Heart left ventricle (tissue), 16 donors: Measurements from ENCODE around the gene PTPRM. TPM values are rescaled to one million over a fixed set of nuclear protein-coding genes. Genes with fewer than 3 reads are reported as not detected.

Experiments used
- ATAC-seq, 4 donors: fragments of 200-7000 bp; cut with Tn5 transposase; one replicate each; pipeline ENCODE4 v1.9.1; 2020 to 2022; ENCODE audit warnings: moderate library complexity in 4 of 4, mild to moderate bottlenecking in 3 of 4, moderate number of reproducible peaks in 1 of 4
- DNase-seq, 5 donors: peaks; one replicate each; pipeline ENCODE4 v3.0.0-alpha.2; 2020
- H3K27ac ChIP-seq, 12 donors: fragments of 200-600 bp; sonication (generic) in 4 of 12; one replicate each; pipeline versions ENCODE4 v1.5.0 to v1.8.0; 2016 to 2022; ENCODE audit warnings: mild to moderate bottlenecking in 2 of 12
- H3K27me3 ChIP-seq, 9 donors: fragments of 200-600 bp; sonication (generic) in 2 of 9; one replicate each; pipeline versions ENCODE4 v1.5.1 to v1.8.0; 2016 to 2022; ENCODE audit warnings: mild to moderate bottlenecking in 3 of 9
- H3K36me3 ChIP-seq, 9 donors: fragments of 200-600 bp; sonication (generic) in 2 of 9; one replicate each; pipeline versions ENCODE4 v1.5.0 to v1.8.0; 2018 to 2022; ENCODE audit warnings: mild to moderate bottlenecking in 2 of 9
- H3K4me1 ChIP-seq, 12 donors: fragments of 200-600 bp; sonication (generic) in 4 of 12; one replicate each; pipeline versions ENCODE4 v1.5.0 to v1.8.0; 2016 to 2022; ENCODE audit warnings: mild to moderate bottlenecking in 3 of 12
- H3K4me3 ChIP-seq, 12 donors: fragments of 200-600 bp; sonication (generic) in 4 of 12; one replicate each; pipeline versions ENCODE4 v1.5.0 to v1.8.0; 2017 to 2022; ENCODE audit warnings: mild to moderate bottlenecking in 9 of 12, moderate library complexity in 4 of 12
- H3K9me3 ChIP-seq, 12 donors: fragments of 200-600 bp; sonication (generic) in 4 of 12; one replicate each; pipeline versions ENCODE4 v1.5.0 to v1.8.0; 2016 to 2022; ENCODE audit warnings: mild to moderate bottlenecking in 1 of 12
- POLR2A ChIP-seq, 2 donors: fragments of 450-650 bp; IDR thresholded peaks; one replicate each; pipeline ENCODE4 v1.6.1; 2017; ENCODE audit warnings: antibody characterized with exemption in 2 of 2, mild to moderate bottlenecking in 2 of 2, moderate library complexity in 2 of 2
- WGBS, 4 donors: extraction: QIAGEN DNeasy Blood & Tissue Kit in 2 of 4; methylation state at CpG; one replicate each; pipeline versions ENCODE4 v1.1.5 to v1.1.7; 2013 to 2018; 5-methylcytosine and 5-hydroxymethylcytosine counted together
- intact Hi-C, 10 donors: fragments of 100-400 bp; cut with DNase I; formaldehyde crosslinking; loops; one replicate each; pipeline versions ENCODE4 v1.11.1 to v1.14.2; 2022
- polyA plus RNA-seq, 2 donors: library from polyadenylated mRNA; stranded (reverse); fragments of 200-250 nt; gene quantifications; one replicate each; pipeline ENCODE4 v1.2.3, GENCODE V29; 2013
- total RNA-seq, 9 donors: library from RNA; depleted of rRNA in 2 of 9; stranded (reverse); fragments of >200 nt in 2 of 9; fragmentation: NEBNext Ultra II Directional in 3 of 9; extraction: Animal tissue kit (Norgen Biotek cat#: 25700) in 3 of 9; gene quantifications; one replicate each; pipeline versions ENCODE4 v1.1.0 to v1.2.4, GENCODE V29; 2016 to 2023
- TF ChIP-seq, protein P1 (sequence below), 12 donors: fragments of 200-600 bp; sonication (generic) in 4 of 12; IDR thresholded peaks; one replicate each; pipeline versions ENCODE4 v1.5.0 to v1.8.0; 2018 to 2022; ENCODE audit warnings: antibody characterized with exemption in 12 of 12, mild to moderate bottlenecking in 5 of 12
- donor health status: ischemic (EF 13 %, LVEDD 7.1; RV severe dilation, severe dysfunction).
- donor health status: healthy with polysubstance abuse.
- donor health status: DM: no; HTN: yes; CAD: no.
- donor health status: DM: no; HTN: no; CAD: no.
- donor health status: ischemic (EF 25% LVEDD 6.9; RV normal size, moderate dysfunction).
- donor health status: ischemic (EF 25% LVEDD 5.7; RV mildly dilated, moderate dysfunction).
- donor health status: healthy.
- donor health status: DM: yes; HTN: yes; CAD: no.
- donor health status: ischemic (EF 35%, LVEDD 5.7; RV mildly dilated, moderate dysfunction).
- donor health status: nonischemic (EF 11% LVEDD 7.7; RV severe dilation, severe dysfunction).
- donor health status: DM: yes; HTN: yes; CAD: no.
- donor health status: PGD.
- donor health status: ischemic (EF 29% LVEDD 5.4; RV normal size, mild dysfunction).
- donor health status: nonischemic (EF 23%, LVEDD 6.1; RV moderate dilation, normal function).

PTPRM gene
- total and polyA plus RNA-seq, 11 donors: 93.8 to 186 (median 123) TPM

DNA sequence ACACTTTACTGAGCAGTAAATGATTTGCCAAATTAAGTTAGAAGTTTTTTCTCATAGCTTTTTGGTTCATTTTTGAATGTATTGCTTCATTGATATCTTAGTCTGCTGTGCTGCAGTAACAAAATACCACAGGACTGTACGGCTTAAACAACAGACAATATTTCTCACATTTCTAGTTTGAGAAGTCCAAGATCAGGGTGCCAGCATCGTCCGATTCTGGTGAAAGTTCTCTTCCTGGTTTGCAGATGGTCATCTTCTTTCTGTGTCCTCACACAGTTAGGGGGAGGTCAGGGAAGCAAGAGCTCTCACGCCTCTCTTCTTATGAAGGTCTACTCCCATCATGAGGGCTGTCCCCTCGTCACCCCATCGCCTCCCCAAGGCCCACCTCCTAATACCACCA, 325.4 kb downstream of the PTPRM start:
- Histone ChIP-seq H3K36me3 (peaks cover 0 to 14% (median 0%) of the 10 kb centered on the region in 9 donors), H3K27me3 (no peaks in the 10 kb centered on the region), H3K27ac (no peak overlapping the region), H3K4me3 (no peak overlapping the region), H3K4me1 (peaks cover 0 to 49% (median 18%) of the 10 kb centered on the region in 12 donors), H3K9me3 (no peaks in the 10 kb centered on the region)
- ATAC-seq: no peak
- intact Hi-C loops: no loop called here
- TF ChIP-seq, protein P1, sequence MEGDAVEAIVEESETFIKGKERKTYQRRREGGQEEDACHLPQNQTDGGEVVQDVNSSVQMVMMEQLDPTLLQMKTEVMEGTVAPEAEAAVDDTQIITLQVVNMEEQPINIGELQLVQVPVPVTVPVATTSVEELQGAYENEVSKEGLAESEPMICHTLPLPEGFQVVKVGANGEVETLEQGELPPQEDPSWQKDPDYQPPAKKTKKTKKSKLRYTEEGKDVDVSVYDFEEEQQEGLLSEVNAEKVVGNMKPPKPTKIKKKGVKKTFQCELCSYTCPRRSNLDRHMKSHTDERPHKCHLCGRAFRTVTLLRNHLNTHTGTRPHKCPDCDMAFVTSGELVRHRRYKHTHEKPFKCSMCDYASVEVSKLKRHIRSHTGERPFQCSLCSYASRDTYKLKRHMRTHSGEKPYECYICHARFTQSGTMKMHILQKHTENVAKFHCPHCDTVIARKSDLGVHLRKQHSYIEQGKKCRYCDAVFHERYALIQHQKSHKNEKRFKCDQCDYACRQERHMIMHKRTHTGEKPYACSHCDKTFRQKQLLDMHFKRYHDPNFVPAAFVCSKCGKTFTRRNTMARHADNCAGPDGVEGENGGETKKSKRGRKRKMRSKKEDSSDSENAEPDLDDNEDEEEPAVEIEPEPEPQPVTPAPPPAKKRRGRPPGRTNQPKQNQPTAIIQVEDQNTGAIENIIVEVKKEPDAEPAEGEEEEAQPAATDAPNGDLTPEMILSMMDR (IDR thresholded peaks at IDR 0.05): no peak
- TF ChIP-seq POLR2A (IDR thresholded peaks at IDR 0.05): no peak
- no peak for DNase-seq
- WGBS, 4 donors: 87 to 91% (median 89%) methylated on average over 6 of the region's 6 CpGs

DNA sequence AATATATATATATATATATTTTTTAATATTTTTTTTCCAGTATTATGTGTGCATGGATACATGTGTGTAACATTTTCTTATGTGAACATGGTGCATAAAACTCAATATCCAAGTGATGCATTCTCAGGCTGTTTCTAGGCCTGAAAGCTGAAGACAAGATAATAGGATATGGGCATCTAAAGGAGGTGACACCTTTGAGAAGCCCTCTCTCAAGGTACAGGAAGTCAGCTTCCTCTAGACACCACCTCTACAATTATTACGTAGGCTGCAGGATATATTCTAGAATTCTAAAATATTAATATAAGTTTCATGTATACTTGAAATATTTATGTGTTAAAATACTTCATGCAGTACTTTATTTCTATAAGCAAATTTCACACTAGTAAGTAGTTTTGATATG, 327.5 kb downstream of the PTPRM start:
- intact Hi-C loops: no loop called here
- no peak for DNase-seq
- ATAC-seq: no peak
- WGBS, 4 donors: 79 to 84% (median 80%) methylated on average over 1 of the region's 1 CpG
- TF ChIP-seq POLR2A (IDR thresholded peaks at IDR 0.05): no peak
- TF ChIP-seq, protein P1 (IDR thresholded peaks at IDR 0.05): no peak
- Histone ChIP-seq H3K9me3 (no peaks in the 10 kb centered on the region), H3K27me3 (no peaks in the 10 kb centered on the region), H3K36me3 (peaks cover 0 to 5% (median 0%) of the 10 kb centered on the region in 9 donors), H3K4me1 (peaks cover 0 to 62% (median 24%) of the 10 kb centered on the region in 12 donors), H3K4me3 (no peak overlapping the region), H3K27ac (no peak overlapping the region)

DNA sequence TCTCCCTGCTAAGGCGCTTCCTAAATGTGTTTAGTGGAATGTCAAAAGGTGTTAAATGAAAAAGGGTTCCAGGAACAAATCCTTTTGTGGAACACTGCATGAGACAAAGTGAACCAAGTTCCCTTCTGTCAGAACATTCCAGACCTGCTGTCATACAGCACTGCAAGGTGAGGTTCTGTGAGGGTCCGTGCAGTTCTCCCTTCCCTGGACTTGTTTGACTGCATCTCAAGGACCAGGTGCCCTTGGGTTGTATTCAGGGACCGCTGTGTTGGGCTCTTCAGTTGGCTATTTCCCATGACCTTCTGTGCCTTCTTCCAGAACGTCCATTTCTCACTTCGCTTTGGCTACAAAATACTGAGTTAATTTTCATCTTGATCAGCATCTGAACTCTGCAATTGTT, 328.2 kb downstream of the PTPRM start:
- no peak overlapping the region for H3K4me3 ChIP-seq
- H3K4me1 ChIP-seq: peaks cover 0 to 62% (median 25%) of the 10 kb centered on the region in 12 donors
- peak in 2 of 4 donors; percentile 46 to 56 for ATAC-seq
- H3K36me3 ChIP-seq: peaks cover 0 to 1% (median 0%) of the 10 kb centered on the region in 9 donors
- no peaks in the 10 kb centered on the region for H3K27me3 ChIP-seq
- intact Hi-C loops: no loop called here
- H3K9me3 ChIP-seq: no peaks in the 10 kb centered on the region
- 63 to 76% (median 71%) methylated on average over 5 of the region's 5 CpGs for WGBS, 4 donors
- H3K27ac ChIP-seq: peak overlapping the region in 1 of 12 donors; percentile 37
- DNase-seq: no peak
- TF ChIP-seq POLR2A (IDR thresholded peaks at IDR 0.05): no peak
- TF ChIP-seq, protein P1 (IDR thresholded peaks at IDR 0.05): no peak

DNA sequence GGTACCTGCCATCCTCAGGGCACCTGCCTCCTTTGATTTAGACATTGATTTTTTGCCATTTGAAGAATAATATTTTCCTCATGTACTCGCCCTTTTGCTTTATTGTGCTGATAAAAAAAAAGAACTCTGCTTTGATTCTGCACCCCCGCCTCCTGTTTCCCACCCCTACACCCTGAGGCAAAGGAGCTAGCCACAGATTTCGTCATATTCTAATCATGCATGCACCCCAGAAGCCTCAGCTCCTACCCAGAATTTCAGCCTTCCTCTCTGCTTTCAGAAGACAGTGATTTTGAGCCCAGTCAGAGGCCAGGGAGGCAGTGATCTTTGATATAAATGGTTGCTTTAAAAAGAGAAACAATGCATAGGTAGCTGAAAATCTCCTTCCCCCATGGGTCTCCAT, 329.0 kb downstream of the PTPRM start:
- H3K27ac ChIP-seq: peak overlapping the region in 2 of 12 donors; percentile 14 to 54
- H3K4me1 ChIP-seq: peaks cover 0 to 66% (median 27%) of the 10 kb centered on the region in 12 donors
- H3K4me3 ChIP-seq: no peak overlapping the region
- DNase-seq (no peak), ATAC-seq (no peak)
- no peaks in the 10 kb centered on the region for H3K9me3 ChIP-seq
- TF ChIP-seq, protein P1 (IDR thresholded peaks at IDR 0.05): no peak
- no peak for TF ChIP-seq POLR2A (IDR thresholded peaks at IDR 0.05)
- no peaks in the 10 kb centered on the region for H3K27me3 ChIP-seq
- H3K36me3 ChIP-seq: no peaks in the 10 kb centered on the region
- intact Hi-C loops: no loop called here
- 91 to 99% (median 94%) methylated on average over 3 of the region's 3 CpGs for WGBS, 4 donors
